Stomach (tissue), 4 donors: ENCODE data around the gene ZKSCAN1.

Source experiments
- CTCF ChIP-seq, 7 experiments: fragments of 450-650 bp in 4 of 7; fragments of 200-600 bp in 3 of 7; sonication (generic) in 3 of 7; IDR thresholded peaks; one replicate each; pipeline ENCODE4 v1.5.1; 2016 to 2019; ENCODE audit warnings: antibody characterized with exemption in 7 of 7, control low read depth in 2 of 7, mild to moderate bottlenecking in 1 of 7
- POLR2A ChIP-seq, 4 donors: fragments of 450-650 bp; IDR thresholded peaks; one replicate each; pipeline ENCODE4 v1.6.1; 2016; ENCODE audit warnings: antibody characterized with exemption in 4 of 4, control low read depth in 2 of 4, mild to moderate bottlenecking in 1 of 4, moderate library complexity in 1 of 4

- TF ChIP-seq CTCF (IDR thresholded peaks at IDR 0.05) = no peak
- TF ChIP-seq POLR2A (IDR thresholded peaks at IDR 0.05) = no peak
Observed at GRCh38 chr7:100033526-100033925, 18.1 kb downstream of the ZKSCAN1 start.
